Measurements from ENCODE around the gene VPS35L.

The VPS35L gene

GRCh38 chr16:19728636-19728965, 173.1 kb downstream of the VPS35L start:
- DNase-seq (ENCODE audit: low read depth) = no peak
- no peak overlapping the region for H3K4me3 ChIP-seq (ENCODE audit: low read depth, low read length)
- no peak for TF ChIP-seq CTCF (IDR thresholded peaks at IDR 0.05; ENCODE audit: low read depth, low read length, missing control alignments)

- no peak for TF ChIP-seq CTCF (IDR thresholded peaks at IDR 0.05; ENCODE audit: low read depth, low read length, missing control alignments)
- DNase-seq (ENCODE audit: low read depth) = no peak
- no peak overlapping the region for H3K4me3 ChIP-seq (ENCODE audit: low read depth, low read length)
Observed at GRCh38 chr16:19733551-19733950, 178.0 kb downstream of the VPS35L start.

GRCh38 chr16:19735074-19735867, 179.8 kb downstream of the VPS35L start:
- TF ChIP-seq CTCF (IDR thresholded peaks at IDR 0.05; ENCODE audit: low read depth, low read length, missing control alignments) = no peak

GRCh38 chr16:19737306-19738038, 182.0 kb downstream of the VPS35L start:
- no peak overlapping the region for H3K4me3 ChIP-seq (ENCODE audit: low read depth, low read length)
- DNase-seq (ENCODE audit: low read depth) = no peak
- no peak for TF ChIP-seq CTCF (IDR thresholded peaks at IDR 0.05; ENCODE audit: low read depth, low read length, missing control alignments)

More at GRCh38 chr16:19735074-19735867, 179.8 kb downstream of the VPS35L start:
- no peak for DNase-seq (ENCODE audit: low read depth)
- no peak overlapping the region for H3K4me3 ChIP-seq (ENCODE audit: low read depth, low read length)

- DNase-seq (ENCODE audit: low read depth) = no peak
- H3K4me3 ChIP-seq (ENCODE audit: low read depth, low read length) = no peak overlapping the region
- TF ChIP-seq CTCF (IDR thresholded peaks at IDR 0.05; ENCODE audit: low read depth, low read length, missing control alignments) = no peak
Observed at GRCh38 chr16:19741354-19741753, 185.9 kb downstream of the VPS35L start.

GRCh38 chr16:19743816-19744159, 188.3 kb downstream of the VPS35L start:
- DNase-seq (ENCODE audit: low read depth) = no peak
- no peak overlapping the region for H3K4me3 ChIP-seq (ENCODE audit: low read depth, low read length)
- no peak for TF ChIP-seq CTCF (IDR thresholded peaks at IDR 0.05; ENCODE audit: low read depth, low read length, missing control alignments)
